GM18511 (cell line): ENCODE data around the gene ITIH2.

Experiments
- ATAC-seq: cut with Tn5 transposase; IDR thresholded peaks from one replicate; pipeline ENCODE4 v1.9.1; 2021; ENCODE audit warnings: mild to moderate bottlenecking, moderate library complexity; ENCODE audit not compliant: unreplicated experiment

ITIH2 gene

GRCh38 chr10:7792541-7792940 lies 89.4 kb downstream of the ITIH2 start:
- ATAC-seq, result no peak

DNA sequence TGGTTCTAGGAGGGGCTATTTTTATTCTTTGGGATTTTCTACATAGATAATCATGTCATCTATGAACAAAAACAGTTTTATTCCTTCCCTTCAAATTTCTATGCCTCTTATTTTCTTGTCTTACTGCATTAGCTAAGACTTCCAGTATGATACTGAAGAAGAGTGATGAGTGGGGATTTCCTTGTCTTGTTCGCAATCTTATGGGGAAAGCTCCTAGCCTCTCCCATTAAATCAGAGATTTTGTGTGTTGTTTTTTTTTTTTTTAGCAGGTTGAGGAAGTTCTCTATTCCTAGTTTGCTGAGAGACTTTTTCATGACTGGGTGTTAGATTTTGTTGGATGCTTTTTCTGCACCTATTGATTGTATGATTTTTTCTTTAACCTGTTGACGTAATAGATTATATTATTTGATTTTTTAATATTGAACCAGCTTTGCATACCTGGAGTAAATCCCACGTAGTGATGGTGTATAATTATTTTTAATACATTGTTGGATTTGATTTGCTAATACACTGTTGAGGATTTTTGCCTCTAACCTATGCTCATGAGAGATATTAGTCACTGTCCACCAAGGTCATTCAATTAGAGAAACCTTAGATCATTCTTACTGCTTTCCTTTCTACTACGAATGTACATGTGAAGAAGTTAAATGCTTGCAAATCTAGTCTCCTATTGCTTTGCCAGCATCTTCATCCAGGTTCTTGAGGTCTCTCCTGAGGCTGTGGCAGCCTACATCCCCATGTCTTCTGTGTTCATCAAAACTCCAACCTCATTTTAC lies 91.3 kb downstream of the ITIH2 start:
- no peak for ATAC-seq

DNA sequence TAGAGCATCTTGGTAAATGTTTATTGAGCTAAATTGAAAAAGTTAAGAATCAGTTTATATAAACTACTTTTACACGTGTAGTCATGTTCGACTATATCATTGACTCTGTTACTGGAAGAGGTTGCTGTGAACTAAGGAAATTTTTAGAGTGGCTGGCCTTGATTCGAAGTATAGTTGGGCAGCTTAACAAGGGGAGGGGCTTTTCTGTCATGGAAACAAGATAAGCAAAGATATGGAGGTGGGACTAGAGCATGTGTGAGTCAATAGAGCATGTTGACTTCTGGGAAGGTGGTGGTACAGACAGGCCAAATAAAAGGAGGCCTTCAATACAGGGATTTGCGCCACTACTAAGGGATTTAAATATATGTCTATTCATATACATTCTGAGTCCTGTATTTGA lies 92.5 kb downstream of the ITIH2 start:
- no peak for ATAC-seq

DNA sequence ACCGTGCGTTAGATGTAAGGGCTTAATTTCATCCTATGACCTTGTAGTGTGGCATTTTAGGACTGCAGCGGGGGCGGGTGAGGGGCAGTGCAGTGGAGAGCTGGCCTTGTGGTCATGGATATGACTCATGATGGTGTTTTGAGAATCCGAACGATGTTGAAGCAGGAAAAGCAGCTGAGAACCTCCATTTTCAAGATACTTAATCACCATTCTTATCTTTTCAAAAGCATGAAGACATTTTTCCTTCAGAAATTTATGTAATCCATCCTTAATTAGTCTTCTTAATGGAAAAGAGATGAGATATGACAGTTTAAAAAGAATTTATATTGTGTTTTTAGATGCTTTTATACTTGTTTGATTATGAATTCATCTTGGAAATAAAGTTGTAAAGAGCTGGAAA lies 94.5 kb downstream of the ITIH2 start:
- ATAC-seq, result no peak
